Stomach (tissue), 9 donors: Measurements from ENCODE around the gene TMPRSS3. TPM values are rescaled to one million over a fixed set of nuclear protein-coding genes. Genes with fewer than 3 reads are reported as not detected.

Source experiments
- DNase-seq, 2 donors: peaks; one replicate each; pipeline versions ENCODE4 v3.0.0 to v3.0.0-alpha.2; 2013 to 2019
- H3K27ac ChIP-seq, 5 donors: fragments of 200-600 bp in 4 of 5; sonication (generic) in 4 of 5; one replicate each; pipeline ENCODE4 v1.5.1; 2013 to 2019; ENCODE audit warnings: mild to moderate bottlenecking in 1 of 5, moderate library complexity in 1 of 5
- H3K27me3 ChIP-seq, 3 donors: fragments of 200-600 bp; sonication (generic); one replicate each; pipeline ENCODE4 v1.5.1; 2017 to 2019; ENCODE audit warnings: mixed run types in 1 of 3
- H3K36me3 ChIP-seq, 4 donors: fragments of 200-600 bp; sonication (generic); 1 replicate in 3 of 4; 2 replicates in 1 of 4; pipeline ENCODE4 v1.5.1; 2016 to 2019
- H3K4me1 ChIP-seq, 4 donors: fragments of 200-600 bp; sonication (generic); one replicate each; pipeline ENCODE4 v1.5.1; 2016 to 2019
- H3K4me3 ChIP-seq, 4 donors: fragments of 200-600 bp; sonication (generic) in 3 of 4; one replicate each; pipeline ENCODE4 v1.5.1; 2016 to 2019; ENCODE audit warnings: mild to moderate bottlenecking in 1 of 4
- H3K9me3 ChIP-seq, 4 donors: fragments of 200-600 bp; sonication (generic); one replicate each; pipeline ENCODE4 v1.5.1; 2016 to 2019
- EP300 ChIP-seq: sonication (generic); formaldehyde crosslinking; IDR thresholded peaks from one replicate; pipeline ENCODE4 v1.6.1; 2017; ENCODE audit warnings: antibody characterized with exemption
- POLR2A ChIP-seq, 4 donors: fragments of 450-650 bp; IDR thresholded peaks; one replicate each; pipeline ENCODE4 v1.6.1; 2016; ENCODE audit warnings: antibody characterized with exemption in 4 of 4, control low read depth in 2 of 4, mild to moderate bottlenecking in 1 of 4, moderate library complexity in 1 of 4
- POLR2AphosphoS5 ChIP-seq, 3 donors: sonication (generic); formaldehyde crosslinking; IDR thresholded peaks; one replicate each; pipeline ENCODE4 v1.6.1; 2016; ENCODE audit warnings: antibody characterized with exemption in 3 of 3
- WGBS, 5 donors: extraction: QIAGEN DNeasy Blood & Tissue Kit in 3 of 5; methylation state at CpG; one replicate each; pipeline versions ENCODE4 v1.1.5 to v1.1.7; 2013 to 2018; 5-methylcytosine and 5-hydroxymethylcytosine counted together
- intact Hi-C: fragments of 100-400 bp; cut with DNase I; formaldehyde crosslinking; loops from one replicate; pipeline ENCODE4 v1.15.1; 2023; ENCODE audit warnings: low total_unique reads
- polyA plus RNA-seq, 3 donors: library from polyadenylated mRNA; stranded (reverse); fragments of 200-250 nt; gene quantifications; one replicate each; pipeline ENCODE4 v1.2.3, GENCODE V29; 2013
- total RNA-seq, 5 donors: library from RNA; depleted of rRNA; stranded (reverse); fragments of >200 nt; gene quantifications; one replicate each; pipeline versions ENCODE4 v1.1.0 to v1.2.3, GENCODE V29; 2014 to 2016
- TF ChIP-seq, protein P1 (sequence below), 7 experiments: fragments of 450-650 bp in 4 of 7; fragments of 200-600 bp in 3 of 7; sonication (generic) in 3 of 7; IDR thresholded peaks; one replicate each; pipeline ENCODE4 v1.5.1; 2016 to 2019; ENCODE audit warnings: antibody characterized with exemption in 7 of 7, control low read depth in 2 of 7, mild to moderate bottlenecking in 1 of 7
- donor health status: healthy with polysubstance abuse.
- donor health status: Bipolar disorder and iron deficiency.
- donor health status: healthy.

TMPRSS3 gene
- total and polyA plus RNA-seq, 8 donors: 0.45 to 37.9 (median 3.9) TPM; not detected in 1

GRCh38 chr21:42332557-42333317 lies 63.1 kb downstream of the TMPRSS3 start:
- no peak for DNase-seq
- intact Hi-C loops: no loop called here
- 68 to 83% (median 79%) methylated on average over 5 of the region's 5 CpGs for WGBS, 5 donors
- H3K36me3 ChIP-seq: no peaks in the 10 kb centered on the region
- H3K27me3 ChIP-seq: peaks cover 0 to 36% (median 0%) of the 10 kb centered on the region in 3 donors
- no peak overlapping the region for H3K27ac ChIP-seq
- no peak overlapping the region for H3K4me3 ChIP-seq
- H3K4me1 ChIP-seq: peaks cover 0 to 13% (median 8%) of the 10 kb centered on the region in 4 donors
- TF ChIP-seq, protein P1, sequence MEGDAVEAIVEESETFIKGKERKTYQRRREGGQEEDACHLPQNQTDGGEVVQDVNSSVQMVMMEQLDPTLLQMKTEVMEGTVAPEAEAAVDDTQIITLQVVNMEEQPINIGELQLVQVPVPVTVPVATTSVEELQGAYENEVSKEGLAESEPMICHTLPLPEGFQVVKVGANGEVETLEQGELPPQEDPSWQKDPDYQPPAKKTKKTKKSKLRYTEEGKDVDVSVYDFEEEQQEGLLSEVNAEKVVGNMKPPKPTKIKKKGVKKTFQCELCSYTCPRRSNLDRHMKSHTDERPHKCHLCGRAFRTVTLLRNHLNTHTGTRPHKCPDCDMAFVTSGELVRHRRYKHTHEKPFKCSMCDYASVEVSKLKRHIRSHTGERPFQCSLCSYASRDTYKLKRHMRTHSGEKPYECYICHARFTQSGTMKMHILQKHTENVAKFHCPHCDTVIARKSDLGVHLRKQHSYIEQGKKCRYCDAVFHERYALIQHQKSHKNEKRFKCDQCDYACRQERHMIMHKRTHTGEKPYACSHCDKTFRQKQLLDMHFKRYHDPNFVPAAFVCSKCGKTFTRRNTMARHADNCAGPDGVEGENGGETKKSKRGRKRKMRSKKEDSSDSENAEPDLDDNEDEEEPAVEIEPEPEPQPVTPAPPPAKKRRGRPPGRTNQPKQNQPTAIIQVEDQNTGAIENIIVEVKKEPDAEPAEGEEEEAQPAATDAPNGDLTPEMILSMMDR (IDR thresholded peaks at IDR 0.05): no peak
- no peak for TF ChIP-seq POLR2AphosphoS5 (IDR thresholded peaks at IDR 0.05)
- H3K9me3 ChIP-seq: peaks cover 0 to 9% (median 4%) of the 10 kb centered on the region in 4 donors

DNA sequence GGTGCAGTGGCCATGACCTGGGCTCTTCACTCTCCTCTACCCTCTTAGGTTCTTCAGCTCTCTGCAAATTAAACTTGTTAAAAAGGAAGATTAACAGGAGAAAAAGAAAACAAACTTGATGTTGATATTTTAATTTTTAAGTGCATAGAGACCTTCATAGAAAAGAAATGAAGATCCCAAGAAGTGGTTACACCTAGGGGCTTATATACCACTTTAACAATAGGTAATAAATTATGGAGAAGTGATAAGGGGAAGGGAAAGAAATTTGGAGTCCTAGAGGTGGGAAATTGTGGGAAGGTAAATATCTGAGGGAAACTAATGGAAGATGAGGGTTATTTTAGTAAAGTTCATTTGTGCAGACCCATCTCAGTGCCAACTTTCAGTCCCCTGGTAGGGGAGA lies 64.2 kb downstream of the TMPRSS3 start:
- no peak overlapping the region for H3K27ac ChIP-seq
- TF ChIP-seq POLR2AphosphoS5 (IDR thresholded peaks at IDR 0.05) (no peak), EP300 (no peak), POLR2A (IDR thresholded peaks at IDR 0.05) (no peak)
- TF ChIP-seq, protein P1 (IDR thresholded peaks at IDR 0.05): no peak
- intact Hi-C loops: no loop called here
- peaks cover 0 to 10% (median 5%) of the 10 kb centered on the region in 4 donors for H3K4me1 ChIP-seq
- no peaks in the 10 kb centered on the region for H3K36me3 ChIP-seq
- peaks cover 0 to 36% (median 0%) of the 10 kb centered on the region in 3 donors for H3K27me3 ChIP-seq
- peaks cover 0 to 9% (median 4%) of the 10 kb centered on the region in 4 donors for H3K9me3 ChIP-seq
- H3K4me3 ChIP-seq: no peak overlapping the region
- DNase-seq: no peak

DNA sequence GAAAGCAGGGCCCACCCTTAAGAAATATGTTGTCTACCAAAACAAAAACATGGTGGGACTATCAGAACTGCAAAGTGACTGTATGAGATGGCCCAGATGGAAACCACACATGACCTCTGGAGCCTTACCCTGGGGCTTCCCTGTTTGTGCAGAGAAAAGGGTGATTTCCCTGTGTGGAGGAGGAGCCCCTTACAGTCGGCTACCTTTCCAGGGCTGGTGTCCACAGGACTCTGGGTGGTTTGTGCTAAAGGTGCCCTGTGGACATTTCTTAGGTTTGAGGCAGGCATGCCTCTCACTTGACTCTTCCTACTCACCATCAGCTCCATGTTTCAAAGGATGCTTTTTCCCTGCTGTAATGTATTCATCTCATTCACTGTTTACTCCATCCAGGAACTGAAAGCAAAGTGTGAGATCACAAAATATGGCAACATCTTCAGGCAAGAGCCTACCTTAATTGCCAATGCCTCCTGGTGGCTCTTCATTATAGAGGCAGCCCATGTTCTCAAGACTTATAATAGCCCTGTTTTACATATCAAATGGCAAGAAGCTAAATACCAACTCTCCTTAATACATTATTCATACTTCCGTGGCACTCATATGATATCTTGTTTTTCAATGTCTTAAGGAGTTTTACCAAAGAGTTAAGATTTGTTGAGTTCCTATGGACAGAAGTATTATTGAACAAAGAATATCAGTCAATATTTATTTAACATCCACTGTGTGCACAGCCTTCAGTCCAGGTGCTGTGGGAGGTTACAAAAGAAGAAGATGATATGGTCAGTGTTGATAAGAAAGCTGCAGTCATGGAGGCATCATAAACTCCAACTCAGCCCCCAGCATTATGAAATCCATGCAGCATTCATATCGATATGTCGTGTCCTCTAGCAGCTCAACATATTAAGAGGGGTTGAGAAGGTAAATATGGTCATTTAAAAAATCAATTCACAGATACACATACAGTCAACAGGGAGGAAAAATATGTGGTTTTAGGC lies 65.2 kb downstream of the TMPRSS3 start:
- H3K9me3 ChIP-seq: peaks cover 0 to 9% (median 4%) of the 10 kb centered on the region in 4 donors
- peaks cover 0 to 10% (median 2%) of the 10 kb centered on the region in 4 donors for H3K4me1 ChIP-seq
- DNase-seq: no peak
- TF ChIP-seq POLR2AphosphoS5 (IDR thresholded peaks at IDR 0.05) (no peak), EP300 (no peak), POLR2A (IDR thresholded peaks at IDR 0.05) (no peak)
- TF ChIP-seq, protein P1 (IDR thresholded peaks at IDR 0.05): no peak
- 49 to 68% (median 60%) methylated on average over 4 of the region's 4 CpGs for WGBS, 5 donors
- no peak overlapping the region for H3K4me3 ChIP-seq
- H3K27ac ChIP-seq: no peak overlapping the region
- intact Hi-C loops: no loop called here
- H3K36me3 ChIP-seq: no peaks in the 10 kb centered on the region
- peaks cover 0 to 30% (median 0%) of the 10 kb centered on the region in 3 donors for H3K27me3 ChIP-seq

- peaks cover 0 to 4% (median 0%) of the 10 kb centered on the region in 4 donors for H3K9me3 ChIP-seq
- no peak for TF ChIP-seq POLR2AphosphoS5 (IDR thresholded peaks at IDR 0.05)
- TF ChIP-seq EP300: no peak
- TF ChIP-seq, protein P1 (IDR thresholded peaks at IDR 0.05): no peak
- TF ChIP-seq POLR2A (IDR thresholded peaks at IDR 0.05): no peak
- no peak overlapping the region for H3K27ac ChIP-seq
- no peaks in the 10 kb centered on the region for H3K36me3 ChIP-seq
- no peaks in the 10 kb centered on the region for H3K4me1 ChIP-seq
- DNase-seq: no peak
- H3K27me3 ChIP-seq: peaks cover 0 to 29% (median 0%) of the 10 kb centered on the region in 3 donors
- intact Hi-C loops: no loop called here
- WGBS, 5 donors: 85 to 92% (median 87%) methylated on average over 5 to 6 of the region's 6 CpGs
- H3K4me3 ChIP-seq: no peak overlapping the region
Observed at GRCh38 chr21:42324896-42325295, 71.0 kb downstream of the TMPRSS3 start.
